K562 (cell line): ENCODE measurements around the gene MTA2. TPM values are rescaled to one million over a fixed set of nuclear protein-coding genes. Genes with fewer than 3 reads are reported as not detected.

Source experiments
- BDP1 ChIP-seq: IDR thresholded peaks from 3 replicates; pipeline ENCODE4 v1.6.1; 2011; ENCODE audit not compliant: insufficient read length, insufficient read depth
- CBX1 ChIP-seq: sonication (generic); IDR thresholded peaks from 2 replicates; pipeline ENCODE4 v1.6.1; 2016; ENCODE audit warnings: antibody characterized with exemption, low read depth, mild to moderate bottlenecking
- CBX2 ChIP-seq: fragments of 200-600 bp; sonication (generic); IDR thresholded peaks from one replicate; pipeline ENCODE4 v1.6.1; 2012; ENCODE audit warnings: mild to moderate bottlenecking, low read length, inconsistent platforms; ENCODE audit not compliant: insufficient read depth, poor library complexity, severe bottlenecking
- ERF ChIP-seq: fragments of 450-650 bp; formaldehyde crosslinking; IDR thresholded peaks from 2 replicates; pipeline ENCODE4 v1.4.0; 2020; ENCODE audit warnings: mild to moderate bottlenecking, mixed read lengths
- GTF2E2 ChIP-seq: fragments of 200-800 bp; sonication (Bioruptor generic); IDR thresholded peaks from 2 replicates; pipeline ENCODE4 v1.6.1; 2016; ENCODE audit warnings: missing genetic modification characterization, missing compliant biosample characterization
- HLTF ChIP-seq: fragments of 450-650 bp; IDR thresholded peaks from 2 replicates; pipeline ENCODE4 v1.6.1; 2016
- HNRNPH1 ChIP-seq: fragments of 200-400 bp; formaldehyde crosslinking; optimal IDR thresholded peaks from 2 replicates; pipeline ENCODE3; 2017; ENCODE audit warnings: low read depth, mild to moderate bottlenecking, low read length, moderate library complexity
- KLF1 ChIP-seq: fragments of 450-650 bp; IDR thresholded peaks from 2 replicates; pipeline ENCODE4 v1.6.1; 2016; ENCODE audit warnings: missing genetic modification characterization, missing compliant biosample characterization
- MAZ ChIP-seq, 2 experiments: fragments of 450-650 bp in 1 of 2; sonication (generic) in 1 of 2; formaldehyde crosslinking; IDR thresholded peaks in 1 of 2; conservative IDR thresholded peaks in 1 of 2; 2 replicates each; pipeline versions ENCODE4 v1.4.0 to v1.5.0; 2020; ENCODE audit warnings: mild to moderate bottlenecking in 1 of 2, missing genetic modification reagents in 1 of 2
- MEIS2 ChIP-seq: fragments of 450-650 bp; IDR thresholded peaks from 2 replicates; pipeline ENCODE4 v1.6.1; 2014; ENCODE audit warnings: mild to moderate bottlenecking; ENCODE audit not compliant: partially characterized antibody
- NFE2 ChIP-seq: IDR thresholded peaks from 2 replicates; pipeline ENCODE4 v1.6.1; 2014; ENCODE audit warnings: antibody characterized with exemption, low read depth
- NUFIP1 ChIP-seq: fragments of 450-650 bp; IDR thresholded peaks from 2 replicates; pipeline ENCODE4 v1.6.1; 2018; ENCODE audit not compliant: partially characterized antibody
- POLR2A ChIP-seq: fragments of 450-650 bp; conservative IDR thresholded peaks from 2 replicates; pipeline ENCODE4 v1.6.1; 2016
- RBM22 ChIP-seq: fragments of 200-400 bp; formaldehyde crosslinking; IDR thresholded peaks from 2 replicates; pipeline ENCODE4 v1.6.1; 2018; ENCODE audit warnings: low read length, low read depth; ENCODE audit not compliant: poor library complexity, severe bottlenecking
- SAFB2 ChIP-seq: fragments of 200-400 bp; formaldehyde crosslinking; IDR thresholded peaks from 2 replicates; pipeline ENCODE4 v1.6.1; 2018; ENCODE audit warnings: borderline replicate concordance, low read length, low read depth, moderate library complexity; ENCODE audit not compliant: severe bottlenecking
- SIRT6 ChIP-seq: IDR thresholded peaks from one replicate; pipeline ENCODE4 v1.6.1; 2012; ENCODE audit warnings: low read depth, mild to moderate bottlenecking, control low read depth, inconsistent platforms, low read length, moderate library complexity
- SMC3 ChIP-seq: conservative IDR thresholded peaks from 2 replicates; pipeline ENCODE4 v1.6.1; 2011; ENCODE audit warnings: low read depth, low read length, improper control_type of control experiment; ENCODE audit not compliant: insufficient read depth
- SNRNP70 ChIP-seq: fragments of 200-400 bp; formaldehyde crosslinking; optimal IDR thresholded peaks from 2 replicates; pipeline ENCODE3; 2017; ENCODE audit warnings: low read depth, low read length
- U2AF2 ChIP-seq: fragments of 200-400 bp; formaldehyde crosslinking; optimal IDR thresholded peaks from 2 replicates; pipeline ENCODE3; 2017; ENCODE audit warnings: low read depth, mild to moderate bottlenecking, low read length
- ZNF274 ChIP-seq: IDR thresholded peaks from 2 replicates; pipeline ENCODE4 v1.6.1; 2011; ENCODE audit warnings: low read depth, mild to moderate bottlenecking, low read length, moderate library complexity, borderline replicate concordance
- ZNF3 ChIP-seq: fragments of 250-450 bp; sonication (Bioruptor Pico); IDR thresholded peaks from 2 replicates; pipeline ENCODE4 v1.5.0; 2021; ENCODE audit warnings: mild to moderate bottlenecking, moderate library complexity
- polyA plus RNA-seq, 8 experiments: library from polyadenylated mRNA; depleted of rRNA in 4 of 8; stranded (reverse) in 5 of 8; unstranded in 3 of 8; fragments of >200 nt; fragmentation: Nextera tagmentation in 2 of 8; fragmentation: Illumina TruSeq in 1 of 8; extraction: Ambion mirVana in 2 of 8; extraction: Trizol in 1 of 8; gene quantifications; 2 replicates each; pipeline versions ENCODE4 v1.2.1 to v1.2.3, GENCODE V29; 2011 to 2014; ENCODE audit warnings: inconsistent platforms in 1 of 8, missing spikeins in 1 of 8
- total RNA-seq, 7 experiments: library from RNA; depleted of rRNA in 6 of 7; stranded (reverse); fragments of >200 nt in 6 of 7; fragmentation: Illumina TruSeq in 2 of 7; extraction: Trizol in 2 of 7; gene quantifications; 2 replicates each; pipeline versions ENCODE4 v1.2.1 to v1.2.3, GENCODE V29; 2011 to 2021; ENCODE audit warnings: low replicate concordance in 1 of 7
- TF ChIP-seq, protein P1 (sequence below): fragments of 250-450 bp; sonication (Bioruptor Pico); IDR thresholded peaks from 2 replicates; pipeline ENCODE4 v1.8.0; 2021; ENCODE audit warnings: borderline replicate concordance, mild to moderate bottlenecking, moderate library complexity; ENCODE audit not compliant: poor library complexity, severe bottlenecking
- TF ChIP-seq, protein P2 (sequence below): conservative IDR thresholded peaks from 2 replicates; pipeline ENCODE4 v1.6.1; 2011; ENCODE audit warnings: low read depth, mild to moderate bottlenecking, low read length; ENCODE audit not compliant: control insufficient read depth
- TF ChIP-seq, protein P3 (sequence below), 3 experiments: fragments of 200-800 bp in 1 of 3; fragments of 250-450 bp in 1 of 3; fragments of 450-650 bp in 1 of 3; sonication (Bioruptor Pico) in 1 of 3; sonication (Bioruptor generic) in 1 of 3; formaldehyde crosslinking in 1 of 3; IDR thresholded peaks; 2 replicates each; pipeline versions ENCODE4 v1.6.1 to v1.8.0; 2016 to 2022; ENCODE audit warnings: mild to moderate bottlenecking in 2 of 3, missing genetic modification characterization in 2 of 3, missing compliant biosample characterization in 1 of 3, moderate library complexity in 1 of 3

MTA2 gene
- total and polyA plus RNA-seq, 9 of the 15 experiments (the other 6 are each of a cell fraction or from before 2014, with no cell fraction given): 6.2 to 220 (median 172) TPM

DNA sequence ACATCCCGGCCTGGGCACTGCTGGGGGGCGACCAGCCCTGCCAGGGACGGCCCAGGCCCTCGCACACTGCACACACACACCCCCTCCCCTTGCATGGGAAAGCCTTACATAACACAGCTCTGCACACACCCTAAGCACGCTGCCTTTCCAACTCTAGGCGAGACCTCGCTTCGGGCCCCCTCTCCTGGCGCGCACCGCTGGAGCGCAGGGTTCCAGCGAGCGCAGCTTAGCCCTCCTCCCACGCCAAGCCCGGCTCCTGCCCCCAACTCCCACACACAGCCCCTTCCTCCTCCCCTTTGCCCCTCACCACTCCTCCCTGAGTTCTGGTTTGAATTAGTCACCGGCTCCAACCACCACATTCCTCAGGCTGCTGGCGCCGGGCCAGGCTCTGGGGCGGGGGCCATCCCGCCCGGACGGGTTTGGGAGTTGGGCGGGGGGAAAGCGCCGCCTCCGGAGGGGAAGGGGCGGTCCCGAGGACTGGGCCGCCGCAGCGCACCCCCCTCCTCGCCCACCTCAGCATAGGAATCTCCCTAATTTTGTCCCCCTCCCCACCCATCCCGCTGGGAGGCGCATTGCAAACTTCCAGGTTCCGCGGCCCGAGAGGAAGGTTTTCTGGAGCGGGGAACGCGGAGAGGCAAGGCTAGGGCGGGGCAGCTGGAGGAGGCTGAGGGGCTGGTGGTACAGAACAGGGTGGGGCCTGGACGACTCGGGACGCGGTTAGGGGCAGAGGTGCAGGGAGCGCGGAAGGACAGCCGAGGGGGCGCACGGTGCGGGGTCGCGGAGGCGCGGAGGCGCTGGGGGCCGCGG lies 56.0 kb downstream of the MTA2 start (continued):
- TF ChIP-seq HNRNPH1 (no peak), HLTF (no peak), NUFIP1 (no peak), ZNF274 (no peak), POLR2A (no peak), ZNF3 (CRISPR knock-in tag) (no peak), MEIS2 (no peak), SAFB2 (no peak), MAZ (CRISPR knock-in tag; conservative IDR thresholded peaks at IDR 0.05 in 1 of 2, IDR thresholded peaks at IDR 0.05 in 1 of 2) (peak; percentile 96 to 97), BDP1 (no peak), SNRNP70 (no peak), CBX2 (no peak), NFE2 (peak; percentile 6; the same call in 1 of the 2 replicates), KLF1 (tag) (no peak), SMC3 (no peak), RBM22 (no peak), GTF2E2 (tag) (no peak), CBX1 (no peak; the same call in 1 of the 2 replicates), SIRT6 (no peak), U2AF2 (no peak), ERF (CRISPR knock-in tag) (no peak)
- TF ChIP-seq, protein P1, sequence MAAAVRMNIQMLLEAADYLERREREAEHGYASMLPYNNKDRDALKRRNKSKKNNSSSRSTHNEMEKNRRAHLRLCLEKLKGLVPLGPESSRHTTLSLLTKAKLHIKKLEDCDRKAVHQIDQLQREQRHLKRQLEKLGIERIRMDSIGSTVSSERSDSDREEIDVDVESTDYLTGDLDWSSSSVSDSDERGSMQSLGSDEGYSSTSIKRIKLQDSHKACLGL (CRISPR knock-in tag): no peak
- TF ChIP-seq, protein P2, sequence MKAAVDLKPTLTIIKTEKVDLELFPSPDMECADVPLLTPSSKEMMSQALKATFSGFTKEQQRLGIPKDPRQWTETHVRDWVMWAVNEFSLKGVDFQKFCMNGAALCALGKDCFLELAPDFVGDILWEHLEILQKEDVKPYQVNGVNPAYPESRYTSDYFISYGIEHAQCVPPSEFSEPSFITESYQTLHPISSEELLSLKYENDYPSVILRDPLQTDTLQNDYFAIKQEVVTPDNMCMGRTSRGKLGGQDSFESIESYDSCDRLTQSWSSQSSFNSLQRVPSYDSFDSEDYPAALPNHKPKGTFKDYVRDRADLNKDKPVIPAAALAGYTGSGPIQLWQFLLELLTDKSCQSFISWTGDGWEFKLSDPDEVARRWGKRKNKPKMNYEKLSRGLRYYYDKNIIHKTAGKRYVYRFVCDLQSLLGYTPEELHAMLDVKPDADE: peak; percentile 64
- TF ChIP-seq, protein P3, sequence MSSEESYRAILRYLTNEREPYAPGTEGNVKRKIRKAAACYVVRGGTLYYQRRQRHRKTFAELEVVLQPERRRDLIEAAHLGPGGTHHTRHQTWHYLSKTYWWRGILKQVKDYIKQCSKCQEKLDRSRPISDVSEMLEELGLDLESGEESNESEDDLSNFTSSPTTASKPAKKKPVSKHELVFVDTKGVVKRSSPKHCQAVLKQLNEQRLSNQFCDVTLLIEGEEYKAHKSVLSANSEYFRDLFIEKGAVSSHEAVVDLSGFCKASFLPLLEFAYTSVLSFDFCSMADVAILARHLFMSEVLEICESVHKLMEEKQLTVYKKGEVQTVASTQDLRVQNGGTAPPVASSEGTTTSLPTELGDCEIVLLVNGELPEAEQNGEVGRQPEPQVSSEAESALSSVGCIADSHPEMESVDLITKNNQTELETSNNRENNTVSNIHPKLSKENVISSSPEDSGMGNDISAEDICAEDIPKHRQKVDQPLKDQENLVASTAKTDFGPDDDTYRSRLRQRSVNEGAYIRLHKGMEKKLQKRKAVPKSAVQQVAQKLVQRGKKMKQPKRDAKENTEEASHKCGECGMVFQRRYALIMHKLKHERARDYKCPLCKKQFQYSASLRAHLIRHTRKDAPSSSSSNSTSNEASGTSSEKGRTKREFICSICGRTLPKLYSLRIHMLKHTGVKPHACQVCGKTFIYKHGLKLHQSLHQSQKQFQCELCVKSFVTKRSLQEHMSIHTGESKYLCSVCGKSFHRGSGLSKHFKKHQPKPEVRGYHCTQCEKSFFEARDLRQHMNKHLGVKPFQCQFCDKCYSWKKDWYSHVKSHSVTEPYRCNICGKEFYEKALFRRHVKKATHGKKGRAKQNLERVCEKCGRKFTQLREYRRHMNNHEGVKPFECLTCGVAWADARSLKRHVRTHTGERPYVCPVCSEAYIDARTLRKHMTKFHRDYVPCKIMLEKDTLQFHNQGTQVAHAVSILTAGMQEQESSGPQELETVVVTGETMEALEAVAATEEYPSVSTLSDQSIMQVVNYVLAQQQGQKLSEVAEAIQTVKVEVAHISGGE (CRISPR knock-in tag; IDR thresholded peaks at IDR 0.05): peak in 1 of 3 experiments; percentile 46; a peak in 1 of 6 replicates
